CD4-positive, alpha-beta memory T cell (primary cell): ENCODE data around the gene PCGF1. TPM values are rescaled to one million over a fixed set of nuclear protein-coding genes. Genes with fewer than 3 reads are reported as not detected.

Source experiments
- CTCF ChIA-PET: fragments of 350-600 bp; sonication (Branson Sonifier 250); formaldehyde crosslinking; loops from one replicate; lab custom pipeline; 2021; ENCODE audit warnings: inconsistent platforms; ENCODE audit not compliant: partially characterized antibody; lab: Charles Lee
- POLR2A ChIA-PET: fragments of 350-600 bp; sonication (Branson Sonifier 250); formaldehyde crosslinking; loops from one replicate; lab custom pipeline; 2021; ENCODE audit not compliant: partially characterized antibody; lab: Charles Lee
- DNase-seq, 5 donors: peaks; one replicate each; pipeline versions ENCODE4 v3.0.0 to v3.0.0-alpha.2; 2020 to 2022; ENCODE audit warnings: mixed read lengths in 1 of 5
- H3K27ac ChIP-seq: one replicate; pipeline ENCODE4 v1.7.0; 2013; ENCODE audit warnings: low read depth, low read length
- H3K27me3 ChIP-seq: 2 replicates; pipeline ENCODE4 v1.7.0; 2013; ENCODE audit warnings: mild to moderate bottlenecking, low read length, moderate library complexity; ENCODE audit not compliant: insufficient read depth
- H3K36me3 ChIP-seq: 2 replicates; pipeline ENCODE4 v1.7.0; 2013; ENCODE audit warnings: mild to moderate bottlenecking, low read length, moderate library complexity; ENCODE audit not compliant: insufficient read depth
- H3K4me1 ChIP-seq: 2 replicates; pipeline ENCODE4 v1.7.0; 2013; ENCODE audit warnings: mild to moderate bottlenecking, low read length, moderate library complexity; ENCODE audit not compliant: insufficient read depth
- H3K4me3 ChIP-seq, 2 donors: one replicate each; pipeline ENCODE4 v1.7.0; 2013; ENCODE audit warnings: low read length in 2 of 2, mild to moderate bottlenecking in 1 of 2
- H3K9me3 ChIP-seq, 2 donors: one replicate each; pipeline ENCODE4 v1.7.0; 2013; ENCODE audit warnings: low read length in 2 of 2, control low read depth in 1 of 2; ENCODE audit not compliant: control insufficient read depth in 1 of 2
- H3K27ac Mint-ChIP-seq, 7 donors: one replicate each; pipeline ENCODE4 v1.8.0; 2020 to 2021; ENCODE audit warnings: mixed read lengths in 7 of 7, mild to moderate bottlenecking in 6 of 7, inconsistent platforms in 3 of 7, moderate library complexity in 3 of 7
- H3K27me3 Mint-ChIP-seq, 2 donors: one replicate each; pipeline ENCODE4 v1.8.0; 2020 to 2021; ENCODE audit warnings: mixed read lengths in 2 of 2
- H3K36me3 Mint-ChIP-seq, 2 donors: one replicate each; pipeline ENCODE4 v1.8.0; 2020 to 2021; ENCODE audit warnings: mixed read lengths in 2 of 2, inconsistent platforms in 1 of 2, mild to moderate bottlenecking in 1 of 2
- H3K4me1 Mint-ChIP-seq, 4 donors: one replicate each; pipeline ENCODE4 v1.8.0; 2020 to 2021; ENCODE audit warnings: mixed read lengths in 4 of 4, mild to moderate bottlenecking in 1 of 4
- H3K4me3 Mint-ChIP-seq, 8 donors: one replicate each; pipeline ENCODE4 v1.8.0; 2020 to 2021; ENCODE audit warnings: mixed read lengths in 8 of 8, mild to moderate bottlenecking in 7 of 8, moderate library complexity in 6 of 8, inconsistent platforms in 3 of 8
- H3K9me3 Mint-ChIP-seq, 8 donors: one replicate each; pipeline ENCODE4 v1.8.0; 2020 to 2021; ENCODE audit warnings: mixed read lengths in 8 of 8, mild to moderate bottlenecking in 5 of 8, inconsistent platforms in 3 of 8, moderate library complexity in 1 of 8
- intact Hi-C: fragments of 100-400 bp; cut with micrococcal nuclease; formaldehyde crosslinking; loops from one replicate; pipeline ENCODE4 v1.15.1; 2023
- polyA plus RNA-seq, 2 donors: library from polyadenylated mRNA; unstranded; fragments of 300-500 nt; fragmentation: Illumina TruSeq; gene quantifications; one replicate each; pipeline ENCODE4 v1.2.3, GENCODE V29; 2021
- total RNA-seq, 2 experiments: library from RNA; stranded (reverse); gene quantifications; one replicate each; pipeline ENCODE4 v1.2.3, GENCODE V29; 2021

Gene PCGF1
- total and polyA plus RNA-seq, 4 experiments from 2014 or later, result 10.4 to 42.2 (median 23.9) TPM

GRCh38 chr2:74538881-74539339, 31.4 kb upstream of the PCGF1 start:
- intact Hi-C loops, result no loop called here
- ChIA-PET CTCF (interaction anchor here (1.2 kb wide), 1 partner anchor 289 kb away, joined by 6 read pairs; no protein-coding TSS in a partner anchor), POLR2A (interaction anchor here (0.9 to 1.4 kb wide), 2 partner anchors 9 kb away, joined by 3 to 6 read pairs; partner anchors contain the start of genes AUP1 and HTRA2)
- H3K4me1 ChIP-seq, result no peaks in the 10 kb centered on the region
- H3K4me3 ChIP-seq, result no peak overlapping the region
- H3K4me3 Mint-ChIP-seq, result no peak overlapping the region
- H3K27me3 Mint-ChIP-seq, result peaks cover 23 to 29% of the 10 kb centered on the region in 2 donors
- H3K9me3 Mint-ChIP-seq, result no peaks in the 10 kb centered on the region
- H3K27ac ChIP-seq, result no peak overlapping the region
- no peaks in the 10 kb centered on the region for H3K9me3 ChIP-seq
- no peak overlapping the region for H3K27ac Mint-ChIP-seq
- no peak for DNase-seq
- peaks cover 0 to 1% (median 0%) of the 10 kb centered on the region in 4 donors for H3K4me1 Mint-ChIP-seq
- no peaks in the 10 kb centered on the region for H3K27me3 ChIP-seq
- H3K36me3 ChIP-seq, result no peaks in the 10 kb centered on the region
- H3K36me3 Mint-ChIP-seq, result no peaks in the 10 kb centered on the region

- Mint-ChIP-seq H3K4me3 (no peak overlapping the region), H3K36me3 (peaks cover 7 to 8% of the 10 kb centered on the region in 2 donors), H3K27me3 (peaks cover 18 to 21% of the 10 kb centered on the region in 2 donors), H3K4me1 (peaks cover 2 to 5% (median 4%) of the 10 kb centered on the region in 4 donors), H3K9me3 (no peaks in the 10 kb centered on the region), H3K27ac (no peak overlapping the region)
- no peak for DNase-seq
- Histone ChIP-seq H3K4me3 (no peak overlapping the region), H3K9me3 (no peaks in the 10 kb centered on the region), H3K36me3 (no peaks in the 10 kb centered on the region), H3K4me1 (no peaks in the 10 kb centered on the region), H3K27ac (no peak overlapping the region), H3K27me3 (no peaks in the 10 kb centered on the region)
- intact Hi-C loops, result no loop called here
- ChIA-PET POLR2A (no interaction called here), CTCF (no interaction called here)
These were observed 29.6 kb upstream of the PCGF1 start for GRCh38 chr2:74537140-74537539.

GRCh38 chr2:74536166-74536950, 28.9 kb upstream of the PCGF1 start:
- Histone ChIP-seq H3K4me1 (peaks cover 7% of the 10 kb centered on the region), H3K27me3 (no peaks in the 10 kb centered on the region), H3K27ac (no peak overlapping the region), H3K9me3 (no peaks in the 10 kb centered on the region), H3K4me3 (no peak overlapping the region), H3K36me3 (no peaks in the 10 kb centered on the region)
- CTCF ChIA-PET, result no interaction called here
- POLR2A ChIA-PET, result no interaction called here
- peaks cover 9 to 10% of the 10 kb centered on the region in 2 donors for H3K36me3 Mint-ChIP-seq
- DNase-seq, result no peak
- intact Hi-C loops, result no loop called here
- no peaks in the 10 kb centered on the region for H3K9me3 Mint-ChIP-seq
- H3K27ac Mint-ChIP-seq, result no peak overlapping the region
- H3K27me3 Mint-ChIP-seq, result peaks cover 18 to 21% of the 10 kb centered on the region in 2 donors
- peaks cover 7 to 13% (median 11%) of the 10 kb centered on the region in 4 donors for H3K4me1 Mint-ChIP-seq
- no peak overlapping the region for H3K4me3 Mint-ChIP-seq

GRCh38 chr2:74535440-74535965, 28.0 kb upstream of the PCGF1 start:
- Mint-ChIP-seq H3K4me3 (no peak overlapping the region), H3K36me3 (peaks cover 9 to 11% of the 10 kb centered on the region in 2 donors), H3K27ac (peak overlapping the region in 2 of 7 donors; percentile 18 to 37), H3K4me1 (peaks cover 15 to 21% (median 20%) of the 10 kb centered on the region in 4 donors), H3K27me3 (peaks cover 14 to 18% of the 10 kb centered on the region in 2 donors), H3K9me3 (no peaks in the 10 kb centered on the region)
- Histone ChIP-seq H3K36me3 (no peaks in the 10 kb centered on the region), H3K4me1 (peaks cover 16% of the 10 kb centered on the region), H3K9me3 (no peaks in the 10 kb centered on the region), H3K27ac (no peak overlapping the region), H3K4me3 (no peak overlapping the region), H3K27me3 (no peaks in the 10 kb centered on the region)
- DNase-seq, result no peak
- intact Hi-C loops, result no loop called here
- CTCF ChIA-PET, result no interaction called here
- POLR2A ChIA-PET, result no interaction called here

- H3K27me3 ChIP-seq, result no peaks in the 10 kb centered on the region
- H3K9me3 ChIP-seq, result no peaks in the 10 kb centered on the region
- intact Hi-C loops, result loop anchor here (5.0 kb wide), 1 partner anchor 267 kb away; no protein-coding TSS in a partner anchor
- peaks cover 16% of the 10 kb centered on the region for H3K4me1 ChIP-seq
- no peak for DNase-seq
- Mint-ChIP-seq H3K36me3 (peaks cover 9 to 17% of the 10 kb centered on the region in 2 donors), H3K4me1 (peaks cover 16 to 24% (median 21%) of the 10 kb centered on the region in 4 donors), H3K9me3 (no peaks in the 10 kb centered on the region), H3K27ac (no peak overlapping the region), H3K27me3 (peaks cover 14 to 15% of the 10 kb centered on the region in 2 donors), H3K4me3 (no peak overlapping the region)
- no peak overlapping the region for H3K27ac ChIP-seq
- H3K4me3 ChIP-seq, result no peak overlapping the region
- H3K36me3 ChIP-seq, result no peaks in the 10 kb centered on the region
- CTCF ChIA-PET, result interaction anchor here (0.7 to 6.4 kb wide), 3 partner anchors 11 to 286 kb away, joined by 3 to 63 read pairs (median 3); partner anchors contain the start of genes CCDC142 and TTC31
- POLR2A ChIA-PET, result interaction anchor here (1.3 to 6.3 kb wide), 2 partner anchors 51 to 78 kb away, joined by 4 to 74 read pairs; partner anchors contain the start of genes INO80B, TTC31 and WBP1
These were observed 26.9 kb upstream of the PCGF1 start for GRCh38 chr2:74534411-74534810.

- Histone ChIP-seq H3K9me3 (no peaks in the 10 kb centered on the region), H3K4me3 (no peak overlapping the region), H3K27ac (no peak overlapping the region), H3K27me3 (no peaks in the 10 kb centered on the region), H3K36me3 (no peaks in the 10 kb centered on the region), H3K4me1 (peaks cover 24% of the 10 kb centered on the region)
- H3K9me3 Mint-ChIP-seq, result no peaks in the 10 kb centered on the region
- H3K4me3 Mint-ChIP-seq, result no peak overlapping the region
- ChIA-PET POLR2A (interaction anchor here (1.3 to 6.3 kb wide), 3 partner anchors 50 to 284 kb away, joined by 4 to 74 read pairs (median 4); partner anchors contain the start of genes INO80B, TTC31 and WBP1), CTCF (interaction anchor here (1.0 to 6.4 kb wide), 5 partner anchors 15 to 283 kb away, joined by 3 to 63 read pairs (median 19); partner anchors contain the start of genes CCDC142 and TTC31)
- peaks cover 16 to 32% (median 27%) of the 10 kb centered on the region in 4 donors for H3K4me1 Mint-ChIP-seq
- H3K36me3 Mint-ChIP-seq, result peaks cover 9 to 23% of the 10 kb centered on the region in 2 donors
- peaks cover 6 to 10% of the 10 kb centered on the region in 2 donors for H3K27me3 Mint-ChIP-seq
- intact Hi-C loops, result loop anchor here (5.0 kb wide), 1 partner anchor 266 kb away; no protein-coding TSS in a partner anchor
- H3K27ac Mint-ChIP-seq, result no peak overlapping the region
- DNase-seq, result no peak
These were observed 26.0 kb upstream of the PCGF1 start for GRCh38 chr2:74533464-74533863.
